Esophagus squamous epithelium (tissue), 5 donors: ENCODE data around the gene TMEM132E. TPM values are rescaled to one million over a fixed set of nuclear protein-coding genes. Genes with fewer than 3 reads are reported as not detected.

Source experiments
- DNase-seq: peaks from one replicate; lab custom pipeline; 2025; lab: John Stamatoyannopoulos, UW
- H3K27ac ChIP-seq, 4 donors: fragments of 200-600 bp; sonication (generic); one replicate each; pipeline ENCODE4 v1.5.1; 2016 to 2019; ENCODE audit warnings: mild to moderate bottlenecking in 1 of 4
- H3K27me3 ChIP-seq, 4 donors: fragments of 200-600 bp; sonication (generic); 1 replicate in 3 of 4; 2 replicates in 1 of 4; pipeline versions ENCODE4 v1.5.1 to v1.6.0; 2017 to 2021; ENCODE audit warnings: antibody characterized with exemption in 1 of 4
- H3K36me3 ChIP-seq, 3 donors: fragments of 200-600 bp; sonication (generic); one replicate each; pipeline ENCODE4 v1.5.1; 2016 to 2019
- H3K4me1 ChIP-seq, 3 donors: fragments of 200-600 bp; sonication (generic); one replicate each; pipeline ENCODE4 v1.5.1; 2017 to 2019
- H3K4me3 ChIP-seq, 4 donors: fragments of 200-600 bp; sonication (generic); 1 replicate in 3 of 4; 2 replicates in 1 of 4; pipeline ENCODE4 v1.5.1; 2016 to 2019; ENCODE audit warnings: mild to moderate bottlenecking in 2 of 4, moderate library complexity in 1 of 4
- H3K9me3 ChIP-seq, 3 donors: fragments of 200-600 bp; sonication (generic); one replicate each; pipeline ENCODE4 v1.5.1; 2016 to 2019
- POLR2A ChIP-seq, 4 donors: fragments of 450-650 bp; IDR thresholded peaks; one replicate each; pipeline ENCODE4 v1.6.1; 2017; ENCODE audit warnings: antibody characterized with exemption in 4 of 4, mild to moderate bottlenecking in 4 of 4, moderate library complexity in 3 of 4
- WGBS, 2 donors: methylation state at CpG; one replicate each; pipeline ENCODE4 v1.1.5; 2018; 5-methylcytosine and 5-hydroxymethylcytosine counted together
- intact Hi-C: fragments of 100-400 bp; cut with DNase I; formaldehyde crosslinking; loops from one replicate; pipeline ENCODE4 v1.15.0; 2022
- total RNA-seq, 4 donors: library from RNA; depleted of rRNA; stranded (reverse); fragments of >200 nt; gene quantifications; one replicate each; pipeline ENCODE4 v1.1.0, GENCODE V29; 2016
- TF ChIP-seq, protein P1 (sequence below), 6 experiments: fragments of 450-650 bp in 4 of 6; fragments of 200-600 bp in 2 of 6; sonication (generic) in 2 of 6; IDR thresholded peaks; one replicate each; pipeline ENCODE4 v1.5.1; 2016 to 2019; ENCODE audit warnings: antibody characterized with exemption in 6 of 6, mild to moderate bottlenecking in 4 of 6, moderate library complexity in 4 of 6
- donor health status: DM: yes; HTN: yes; CAD: no.

TMEM132E gene
- total RNA-seq, 4 donors from 2014 or later, result 0.19 TPM; not detected in 3

DNA sequence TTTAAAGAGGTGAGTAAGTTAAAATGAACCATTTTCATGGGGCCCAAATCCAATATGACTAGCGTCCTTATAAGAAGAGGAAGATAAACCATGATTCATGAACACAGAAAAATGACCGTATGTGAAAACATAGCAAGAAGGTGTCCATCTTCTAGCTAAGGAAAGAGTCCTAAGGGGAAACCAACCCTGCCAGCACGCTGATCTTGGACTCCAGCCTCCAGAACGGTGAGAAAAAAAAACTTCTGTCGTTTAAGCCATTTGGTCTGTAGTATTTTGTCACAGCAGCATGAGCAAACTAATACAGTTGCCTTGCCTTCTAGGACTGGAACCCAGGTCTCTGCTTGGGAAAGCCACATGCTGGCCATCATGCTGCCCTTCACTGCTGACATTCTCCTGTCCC is 4.2 kb upstream of the TMEM132E start:
- WGBS, 2 donors, result 72 to 81% methylated on average over 5 of the region's 5 CpGs
- H3K4me3 ChIP-seq, result no peak overlapping the region
- H3K27me3 ChIP-seq, result peaks cover 3 to 98% (median 17%) of the 10 kb centered on the region in 4 donors
- H3K4me1 ChIP-seq, result peaks cover 10 to 18% (median 15%) of the 10 kb centered on the region in 3 donors
- intact Hi-C loops, result no loop called here
- H3K9me3 ChIP-seq, result no peaks in the 10 kb centered on the region
- DNase-seq, result no peak
- H3K27ac ChIP-seq, result no peak overlapping the region
- TF ChIP-seq, protein P1, sequence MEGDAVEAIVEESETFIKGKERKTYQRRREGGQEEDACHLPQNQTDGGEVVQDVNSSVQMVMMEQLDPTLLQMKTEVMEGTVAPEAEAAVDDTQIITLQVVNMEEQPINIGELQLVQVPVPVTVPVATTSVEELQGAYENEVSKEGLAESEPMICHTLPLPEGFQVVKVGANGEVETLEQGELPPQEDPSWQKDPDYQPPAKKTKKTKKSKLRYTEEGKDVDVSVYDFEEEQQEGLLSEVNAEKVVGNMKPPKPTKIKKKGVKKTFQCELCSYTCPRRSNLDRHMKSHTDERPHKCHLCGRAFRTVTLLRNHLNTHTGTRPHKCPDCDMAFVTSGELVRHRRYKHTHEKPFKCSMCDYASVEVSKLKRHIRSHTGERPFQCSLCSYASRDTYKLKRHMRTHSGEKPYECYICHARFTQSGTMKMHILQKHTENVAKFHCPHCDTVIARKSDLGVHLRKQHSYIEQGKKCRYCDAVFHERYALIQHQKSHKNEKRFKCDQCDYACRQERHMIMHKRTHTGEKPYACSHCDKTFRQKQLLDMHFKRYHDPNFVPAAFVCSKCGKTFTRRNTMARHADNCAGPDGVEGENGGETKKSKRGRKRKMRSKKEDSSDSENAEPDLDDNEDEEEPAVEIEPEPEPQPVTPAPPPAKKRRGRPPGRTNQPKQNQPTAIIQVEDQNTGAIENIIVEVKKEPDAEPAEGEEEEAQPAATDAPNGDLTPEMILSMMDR (IDR thresholded peaks at IDR 0.05), result no peak
- no peak for TF ChIP-seq POLR2A (IDR thresholded peaks at IDR 0.05)
- no peaks in the 10 kb centered on the region for H3K36me3 ChIP-seq

DNA sequence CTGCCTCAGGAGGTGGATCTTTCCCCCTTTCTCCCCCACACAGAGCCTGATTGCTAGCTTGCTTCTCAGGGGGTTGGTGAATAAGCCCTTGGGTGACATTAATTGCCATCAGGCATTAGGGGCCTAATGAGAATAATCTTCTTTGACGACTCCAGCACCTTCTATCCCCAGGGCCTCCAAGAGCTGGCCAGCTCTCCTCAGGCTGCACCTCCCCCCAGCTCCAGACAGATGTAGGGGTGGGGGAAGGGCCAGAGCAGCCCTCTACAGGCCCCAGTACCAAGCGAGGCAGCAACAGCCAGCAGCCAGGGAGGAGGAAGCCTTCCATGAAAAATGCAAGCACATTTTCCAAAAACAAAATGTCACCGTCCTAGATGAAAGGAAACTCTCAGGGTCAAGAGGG is 1.4 kb upstream of the TMEM132E start:
- no peak overlapping the region for H3K4me3 ChIP-seq
- intact Hi-C loops, result no loop called here
- 20 to 80% methylated on average over 1 of the region's 3 CpGs for WGBS, 2 donors
- peaks cover 27 to 40% (median 30%) of the 10 kb centered on the region in 3 donors for H3K4me1 ChIP-seq
- H3K27ac ChIP-seq, result no peak overlapping the region
- no peaks in the 10 kb centered on the region for H3K36me3 ChIP-seq
- H3K27me3 ChIP-seq, result peaks cover 15 to 100% (median 35%) of the 10 kb centered on the region in 4 donors
- TF ChIP-seq, protein P1 (IDR thresholded peaks at IDR 0.05), result no peak
- TF ChIP-seq POLR2A (IDR thresholded peaks at IDR 0.05), result no peak
- H3K9me3 ChIP-seq, result no peaks in the 10 kb centered on the region
- no peak for DNase-seq

DNA sequence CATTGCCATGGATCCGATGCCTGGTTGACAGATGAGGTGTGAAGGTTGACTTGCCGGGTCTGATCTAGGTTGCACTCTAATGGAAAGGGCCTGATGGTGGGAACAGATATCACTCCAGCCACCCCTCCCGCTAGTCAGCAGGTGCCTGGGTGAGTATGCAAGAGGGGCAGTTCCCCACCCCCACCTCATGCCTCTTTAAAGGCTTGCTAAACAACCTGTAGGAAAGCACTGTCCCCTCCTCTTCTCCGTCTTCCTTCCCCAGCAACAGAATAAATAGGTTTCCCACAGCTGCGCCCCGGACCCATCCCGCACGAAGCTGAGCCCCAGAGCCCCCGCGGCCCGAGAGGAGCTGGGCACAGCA is 746 bp upstream of the TMEM132E start:
- Histone ChIP-seq H3K27ac (no peak overlapping the region), H3K27me3 (peaks cover 15 to 100% (median 38%) of the 10 kb centered on the region in 4 donors), H3K4me1 (peaks cover 27 to 40% (median 30%) of the 10 kb centered on the region in 3 donors), H3K4me3 (peak overlapping the region in 3 of 4 donors; percentile 45 to 70 (median 48)), H3K36me3 (no peaks in the 10 kb centered on the region), H3K9me3 (no peaks in the 10 kb centered on the region)
- no peak for TF ChIP-seq POLR2A (IDR thresholded peaks at IDR 0.05)
- TF ChIP-seq, protein P1 (IDR thresholded peaks at IDR 0.05), result no peak
- WGBS, 2 donors, result 32 to 65% methylated on average over 3 of the region's 11 CpGs
- intact Hi-C loops, result no loop called here
- no peak for DNase-seq

DNA sequence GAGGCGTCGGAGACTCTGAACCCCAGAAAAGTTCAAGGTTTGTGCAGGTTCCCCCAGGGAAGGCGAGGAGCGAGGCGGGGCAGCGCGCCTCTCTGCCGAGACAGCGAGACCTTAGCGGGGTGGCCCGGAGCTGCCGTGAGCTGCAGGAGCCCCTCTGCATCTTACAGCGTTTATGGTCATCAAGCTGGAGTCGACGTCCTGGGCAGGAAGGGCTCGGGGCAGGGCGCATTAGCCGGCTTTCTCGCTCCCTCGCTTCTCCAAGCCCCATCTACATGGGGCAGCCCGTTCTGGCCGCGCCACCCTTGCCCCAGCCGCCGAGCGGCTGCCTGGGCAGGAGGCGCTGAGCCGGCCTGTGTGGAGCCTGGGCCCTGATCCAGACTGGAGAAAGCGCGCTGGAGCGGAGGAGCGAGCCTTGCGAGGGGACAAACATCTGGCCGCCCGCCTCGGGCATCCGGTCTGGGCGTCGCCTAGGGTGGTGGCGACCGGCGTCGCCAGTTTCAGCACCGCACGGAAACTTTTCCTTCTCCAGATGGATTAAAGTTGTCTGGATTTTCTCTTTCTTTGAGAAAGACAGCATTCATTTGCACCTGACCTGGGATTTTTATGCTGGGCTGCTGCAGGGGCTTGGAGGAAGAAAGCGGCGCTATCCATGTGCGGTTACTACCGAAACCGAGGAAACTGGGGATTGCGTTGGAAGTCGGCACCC is 750 bp downstream of the TMEM132E start:
- peaks cover 27 to 40% (median 30%) of the 10 kb centered on the region in 3 donors for H3K4me1 ChIP-seq
- no peaks in the 10 kb centered on the region for H3K36me3 ChIP-seq
- H3K9me3 ChIP-seq, result no peaks in the 10 kb centered on the region
- intact Hi-C loops, result no loop called here
- peak overlapping the region; percentile 24 to 70 (median 46) for H3K4me3 ChIP-seq
- no peak for DNase-seq
- no peak overlapping the region for H3K27ac ChIP-seq
- no peak for TF ChIP-seq POLR2A (IDR thresholded peaks at IDR 0.05)
- TF ChIP-seq, protein P1 (IDR thresholded peaks at IDR 0.05), result no peak
- H3K27me3 ChIP-seq, result peaks cover 15 to 100% (median 39%) of the 10 kb centered on the region in 4 donors
- 0 to 2% methylated on average over 8 to 18 of the region's 52 CpGs for WGBS, 2 donors

DNA sequence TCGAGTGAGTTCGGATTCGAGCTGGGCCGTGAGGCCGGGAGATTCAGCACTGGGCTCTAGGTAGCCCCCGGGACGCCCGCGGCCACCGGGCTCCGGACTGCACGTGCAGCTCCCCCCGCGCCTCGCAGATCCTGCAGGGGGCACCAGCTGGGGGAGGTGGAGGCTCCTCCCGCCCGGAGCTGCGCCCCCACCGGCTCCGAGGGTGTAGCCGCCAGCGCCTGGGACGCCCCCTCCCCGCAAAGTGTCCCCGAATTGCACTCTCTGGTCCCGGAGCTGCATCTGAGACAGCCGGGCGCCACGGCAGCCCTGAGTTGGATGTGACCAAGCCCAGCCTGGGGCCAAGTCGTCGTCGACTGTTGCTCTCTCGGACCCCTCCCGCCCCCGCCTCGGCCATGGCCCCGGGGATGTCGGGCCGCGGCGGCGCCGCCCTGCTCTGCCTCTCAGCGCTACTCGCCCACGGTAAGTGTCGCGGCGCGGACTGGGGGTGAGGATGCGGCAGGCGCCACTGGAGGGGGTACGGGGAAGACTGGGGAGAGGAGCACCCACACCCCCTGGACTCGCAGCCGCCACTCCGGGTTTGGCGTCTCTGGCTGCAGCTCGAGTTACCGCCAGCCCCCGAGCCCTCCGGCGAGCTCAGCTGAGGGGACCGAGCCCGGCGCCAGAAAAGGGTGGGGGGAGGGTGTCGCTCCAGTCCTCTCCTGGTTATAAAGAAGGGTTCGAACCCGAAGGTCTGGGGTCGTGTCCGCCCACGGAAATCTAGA is 1.5 kb downstream of the TMEM132E start:
- Histone ChIP-seq H3K4me1 (peaks cover 27 to 40% (median 30%) of the 10 kb centered on the region in 3 donors), H3K9me3 (no peaks in the 10 kb centered on the region), H3K36me3 (no peaks in the 10 kb centered on the region), H3K27ac (no peak overlapping the region), H3K4me3 (peak overlapping the region in 3 of 4 donors; percentile 45 to 70 (median 48)), H3K27me3 (peaks cover 15 to 100% (median 39%) of the 10 kb centered on the region in 4 donors)
- DNase-seq, result no peak
- intact Hi-C loops, result no loop called here
- WGBS, 2 donors, result 0% methylated on average over 4 to 7 of the region's 71 CpGs
- no peak for TF ChIP-seq POLR2A (IDR thresholded peaks at IDR 0.05)
- TF ChIP-seq, protein P1 (IDR thresholded peaks at IDR 0.05), result no peak
